Colonic mucosa (tissue), 4 donors: Measurements from ENCODE around the gene PLCXD3. TPM values are rescaled to one million over a fixed set of nuclear protein-coding genes. Genes with fewer than 3 reads are reported as not detected.

Experiments
- DNase-seq: peaks from one replicate; pipeline ENCODE4 v3.0.0-alpha.2; 2020
- H3K27ac ChIP-seq: fragments of 200-600 bp; one replicate; pipeline ENCODE4 v1.8.0; 2021
- H3K27me3 ChIP-seq: fragments of 200-600 bp; one replicate; pipeline ENCODE4 v1.8.0; 2021
- H3K36me3 ChIP-seq: fragments of 200-600 bp; one replicate; pipeline ENCODE4 v1.8.0; 2021
- H3K4me1 ChIP-seq: fragments of 200-600 bp; one replicate; pipeline ENCODE4 v1.8.0; 2021; ENCODE audit warnings: mild to moderate bottlenecking
- H3K4me3 ChIP-seq: fragments of 200-600 bp; one replicate; pipeline ENCODE4 v1.8.0; 2021
- H3K9ac ChIP-seq, 2 donors: one replicate each; pipeline ENCODE4 v1.7.0; 2013; ENCODE audit warnings: control low read depth in 2 of 2, low read depth in 2 of 2, low read length in 2 of 2
- H3K9me3 ChIP-seq: fragments of 200-600 bp; one replicate; pipeline ENCODE4 v1.8.0; 2021
- intact Hi-C: fragments of 100-400 bp; cut with DNase I; formaldehyde crosslinking; loops from one replicate; pipeline ENCODE4 v1.14.1; 2022
- total RNA-seq, 2 donors: library from RNA; stranded (reverse); fragmentation: NEBNext Ultra II Directional in 1 of 2; extraction: Animal tissue kit (Norgen Biotek cat#: 25700) in 1 of 2; gene quantifications; one replicate each; pipeline ENCODE4 v1.2.1, GENCODE V29; 2021
- TF ChIP-seq, protein P1 (sequence below): fragments of 200-600 bp; IDR thresholded peaks from one replicate; pipeline ENCODE4 v1.8.0; 2022; ENCODE audit warnings: antibody characterized with exemption, mild to moderate bottlenecking
- donor health status: healthy.
- donor health status: DM: no; HTN: no; CAD: no.
- donor health status: DM: no; HTN: no; CAD: no.

Gene PLCXD3
- total RNA-seq, 2 donors from 2014 or later = 0.47 to 0.80 TPM

DNA sequence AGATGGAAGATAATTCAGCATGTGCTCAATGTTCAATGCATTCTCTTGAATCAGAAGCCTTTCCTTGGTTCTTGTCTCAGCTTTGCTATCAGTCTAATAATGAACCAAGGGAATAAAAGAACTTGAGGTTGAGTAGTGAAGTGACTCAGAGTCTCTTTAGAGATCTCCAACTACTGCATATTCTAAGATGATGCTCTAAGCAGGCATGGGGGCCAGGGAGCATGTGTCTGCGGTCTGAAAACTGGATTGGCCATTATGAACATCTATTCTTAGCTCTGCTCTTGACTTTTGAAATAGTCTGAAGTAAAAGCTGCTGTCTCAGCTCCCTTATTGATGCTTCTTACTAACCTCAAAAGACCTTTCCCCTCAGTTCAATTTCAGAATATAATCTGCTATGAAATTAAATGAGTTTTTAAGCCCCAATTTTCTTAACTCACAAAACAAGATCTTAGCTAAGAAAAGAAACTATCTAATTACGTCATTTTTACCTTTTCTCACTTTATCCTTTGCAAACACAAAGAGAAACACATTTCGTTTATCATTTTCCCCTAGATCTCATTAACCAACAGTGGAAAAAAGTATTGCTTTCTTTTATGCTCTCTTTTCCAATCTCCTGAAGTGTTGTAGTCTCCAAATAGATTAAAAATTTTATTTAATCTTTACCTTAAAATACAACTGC is 44.8 kb downstream of the PLCXD3 start:
- Histone ChIP-seq H3K36me3 (no peaks in the 10 kb centered on the region), H3K9ac (no peak overlapping the region), H3K4me3 (no peak overlapping the region), H3K27me3 (no peaks in the 10 kb centered on the region), H3K9me3 (no peaks in the 10 kb centered on the region), H3K27ac (no peak overlapping the region), H3K4me1 (no peaks in the 10 kb centered on the region)
- intact Hi-C loops = no loop called here
- no peak for DNase-seq
- TF ChIP-seq, protein P1, sequence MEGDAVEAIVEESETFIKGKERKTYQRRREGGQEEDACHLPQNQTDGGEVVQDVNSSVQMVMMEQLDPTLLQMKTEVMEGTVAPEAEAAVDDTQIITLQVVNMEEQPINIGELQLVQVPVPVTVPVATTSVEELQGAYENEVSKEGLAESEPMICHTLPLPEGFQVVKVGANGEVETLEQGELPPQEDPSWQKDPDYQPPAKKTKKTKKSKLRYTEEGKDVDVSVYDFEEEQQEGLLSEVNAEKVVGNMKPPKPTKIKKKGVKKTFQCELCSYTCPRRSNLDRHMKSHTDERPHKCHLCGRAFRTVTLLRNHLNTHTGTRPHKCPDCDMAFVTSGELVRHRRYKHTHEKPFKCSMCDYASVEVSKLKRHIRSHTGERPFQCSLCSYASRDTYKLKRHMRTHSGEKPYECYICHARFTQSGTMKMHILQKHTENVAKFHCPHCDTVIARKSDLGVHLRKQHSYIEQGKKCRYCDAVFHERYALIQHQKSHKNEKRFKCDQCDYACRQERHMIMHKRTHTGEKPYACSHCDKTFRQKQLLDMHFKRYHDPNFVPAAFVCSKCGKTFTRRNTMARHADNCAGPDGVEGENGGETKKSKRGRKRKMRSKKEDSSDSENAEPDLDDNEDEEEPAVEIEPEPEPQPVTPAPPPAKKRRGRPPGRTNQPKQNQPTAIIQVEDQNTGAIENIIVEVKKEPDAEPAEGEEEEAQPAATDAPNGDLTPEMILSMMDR = no peak

DNA sequence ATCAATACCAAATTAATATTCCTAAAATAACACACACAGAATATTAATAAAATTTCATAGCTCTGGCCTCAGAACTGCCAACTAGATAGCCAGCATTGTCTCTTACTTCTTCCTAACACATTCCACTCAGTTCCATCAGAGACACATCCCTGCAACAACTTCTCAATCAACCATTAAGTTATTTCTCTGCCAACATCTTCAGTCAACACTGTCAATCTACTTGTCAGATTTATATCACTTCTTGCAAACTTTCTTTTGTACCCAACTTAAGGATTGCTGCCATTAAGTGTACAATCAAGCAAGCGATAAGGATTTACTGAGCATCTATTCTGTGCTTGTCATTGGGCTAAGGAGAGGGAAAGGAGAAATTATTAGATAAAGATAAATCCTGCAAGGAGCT is 50.8 kb downstream of the PLCXD3 start:
- intact Hi-C loops = no loop called here
- Histone ChIP-seq H3K27me3 (no peaks in the 10 kb centered on the region), H3K4me1 (no peaks in the 10 kb centered on the region), H3K4me3 (no peak overlapping the region), H3K36me3 (no peaks in the 10 kb centered on the region), H3K9me3 (no peaks in the 10 kb centered on the region), H3K9ac (no peak overlapping the region), H3K27ac (no peak overlapping the region)
- TF ChIP-seq, protein P1 = no peak
- DNase-seq = no peak

DNA sequence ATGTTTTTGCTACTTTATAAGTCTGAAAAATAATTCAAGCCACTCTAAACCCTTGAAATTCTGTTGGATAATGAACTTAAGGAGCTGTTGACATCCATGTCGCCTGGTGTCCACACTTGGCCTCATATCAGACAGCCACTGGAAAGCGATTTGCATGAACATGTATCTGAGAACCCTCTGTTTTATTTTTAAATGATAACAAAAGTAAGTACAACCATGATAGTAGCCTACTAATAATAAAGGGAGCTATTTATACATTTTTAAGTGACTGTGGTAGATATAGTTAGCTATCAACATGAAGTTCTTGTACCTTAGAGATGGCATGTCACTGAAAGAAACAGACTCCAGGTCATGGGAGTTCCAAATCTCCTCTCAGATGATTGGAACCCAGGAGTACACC is 53.3 kb downstream of the PLCXD3 start:
- Histone ChIP-seq H3K27me3 (no peaks in the 10 kb centered on the region), H3K27ac (no peak overlapping the region), H3K4me1 (no peaks in the 10 kb centered on the region), H3K9me3 (no peaks in the 10 kb centered on the region), H3K4me3 (no peak overlapping the region), H3K9ac (no peak overlapping the region), H3K36me3 (no peaks in the 10 kb centered on the region)
- intact Hi-C loops = no loop called here
- DNase-seq = no peak
- TF ChIP-seq, protein P1 = no peak

DNA sequence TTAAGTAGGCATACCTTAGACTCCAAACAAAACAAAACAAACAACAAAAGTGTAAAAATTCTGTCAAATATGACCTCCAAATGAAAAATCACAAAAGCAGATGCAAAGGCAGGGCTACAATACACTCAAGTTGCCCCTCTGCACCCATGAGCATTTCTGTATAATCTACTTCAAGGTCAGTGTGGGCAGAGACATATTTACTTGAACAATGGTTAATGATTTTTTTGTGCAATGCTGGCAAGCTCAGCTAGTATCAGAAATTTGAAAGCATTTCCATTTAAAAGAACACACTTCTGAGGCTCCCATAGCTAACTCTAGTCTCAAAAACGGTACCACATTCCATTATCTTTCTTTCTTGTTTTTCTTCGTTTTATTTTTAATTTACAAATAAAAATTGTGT is 57.9 kb downstream of the PLCXD3 start:
- no peak for DNase-seq
- TF ChIP-seq, protein P1 = no peak
- no peaks in the 10 kb centered on the region for H3K36me3 ChIP-seq
- H3K27ac ChIP-seq = no peak overlapping the region
- H3K9ac ChIP-seq = no peak overlapping the region
- H3K9me3 ChIP-seq = no peaks in the 10 kb centered on the region
- H3K4me1 ChIP-seq = no peaks in the 10 kb centered on the region
- H3K4me3 ChIP-seq = no peak overlapping the region
- H3K27me3 ChIP-seq = no peaks in the 10 kb centered on the region
- intact Hi-C loops = no loop called here

DNA sequence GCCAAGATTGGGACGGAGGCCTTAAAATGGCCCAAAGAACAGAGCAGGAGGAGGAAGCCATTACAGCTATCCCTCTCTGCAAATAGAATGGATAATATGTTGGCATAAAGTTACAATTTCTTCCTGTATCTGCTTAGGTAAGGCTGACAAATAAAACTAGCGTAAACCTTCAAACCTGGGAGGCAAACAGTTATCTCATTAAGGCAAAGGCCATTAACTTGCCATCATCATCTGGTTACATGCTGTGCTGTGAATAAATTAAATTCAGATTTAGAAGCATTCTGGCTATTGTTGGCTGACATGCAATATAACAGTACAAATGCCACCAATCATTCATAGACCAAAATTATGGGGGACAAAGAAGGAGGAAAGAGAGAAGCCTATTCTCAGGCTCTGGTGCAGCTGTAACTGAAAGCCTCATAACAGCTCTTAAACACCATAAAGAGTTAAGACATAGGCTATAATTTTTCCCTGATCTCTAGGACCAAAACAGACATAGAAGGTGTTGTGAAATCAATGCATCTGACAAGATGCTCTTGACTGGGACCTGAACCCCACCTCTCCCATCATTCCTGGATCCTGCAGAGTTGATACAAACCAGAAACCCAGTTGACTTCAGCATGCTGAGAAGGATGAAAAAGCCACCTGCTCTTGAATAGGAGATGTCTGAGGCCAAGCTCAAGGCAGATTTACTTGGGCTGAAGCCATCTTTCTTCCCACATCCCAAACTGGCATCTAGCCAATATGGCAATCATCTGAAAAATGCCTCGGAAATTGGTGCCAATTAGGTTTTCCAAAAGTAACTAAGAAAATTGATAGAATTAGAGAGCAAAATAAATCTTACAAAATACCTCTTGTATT is 62.5 kb downstream of the PLCXD3 start:
- no peak for DNase-seq
- Histone ChIP-seq H3K9ac (no peak overlapping the region), H3K36me3 (no peaks in the 10 kb centered on the region), H3K27ac (no peak overlapping the region), H3K27me3 (no peaks in the 10 kb centered on the region), H3K4me1 (no peaks in the 10 kb centered on the region), H3K4me3 (no peak overlapping the region), H3K9me3 (no peaks in the 10 kb centered on the region)
- intact Hi-C loops = no loop called here
- TF ChIP-seq, protein P1 = no peak
